Upper lobe of right lung (tissue), 1 donor: Measurements from ENCODE around the gene TMEM106A. TPM values are rescaled to one million over a fixed set of nuclear protein-coding genes. Genes with fewer than 3 reads are reported as not detected.
"Not testable (repeated sequence)": the region's sequence is repeated elsewhere in the genome, so short reads cannot be mapped to it uniquely, and the experiment has no call there.

Source experiments
- ATAC-seq: fragments of 200-7000 bp; cut with Tn5 transposase; one replicate; pipeline ENCODE4 v1.9.1; 2020; ENCODE audit warnings: mild to moderate bottlenecking, moderate library complexity
- DNase-seq: peaks from one replicate; pipeline ENCODE4 v3.0.0-alpha.2; 2020
- H3K27ac ChIP-seq: fragments of 200-600 bp; one replicate; pipeline ENCODE4 v1.8.0; 2022
- H3K27me3 ChIP-seq: fragments of 200-600 bp; one replicate; pipeline ENCODE4 v1.8.0; 2022; ENCODE audit warnings: mild to moderate bottlenecking
- H3K36me3 ChIP-seq: fragments of 200-600 bp; one replicate; pipeline ENCODE4 v1.8.0; 2022
- H3K4me1 ChIP-seq: fragments of 200-600 bp; one replicate; pipeline ENCODE4 v1.8.0; 2022
- H3K4me3 ChIP-seq: fragments of 200-600 bp; one replicate; pipeline ENCODE4 v1.8.0; 2022; ENCODE audit warnings: mild to moderate bottlenecking
- H3K9me3 ChIP-seq: fragments of 200-600 bp; one replicate; pipeline ENCODE4 v1.8.0; 2022
- intact Hi-C: fragments of 100-400 bp; cut with DNase I; formaldehyde crosslinking; loops from one replicate; pipeline ENCODE4 v1.11.0; 2022
- total RNA-seq: library from RNA; stranded (reverse); fragmentation: NEBNext Ultra II Directional; extraction: Animal tissue kit (Norgen Biotek cat#: 25700); gene quantifications from one replicate; pipeline ENCODE4 v1.2.1, GENCODE V29; 2021
- TF ChIP-seq, protein P1 (sequence below): fragments of 200-600 bp; IDR thresholded peaks from one replicate; pipeline ENCODE4 v1.8.0; 2022; ENCODE audit warnings: antibody characterized with exemption
- donor health status: DM: no; HTN: yes; CAD: no; lungs with severe emphysema.

Gene TMEM106A
- total RNA-seq, 1 donor from 2014 or later = 14.2 TPM

- Histone ChIP-seq H3K9me3 (no peaks in the 10 kb centered on the region), H3K27ac (peak overlapping the region; percentile 98), H3K4me1 (peaks cover 61% of the 10 kb centered on the region), H3K4me3 (peak overlapping the region; percentile 89), H3K36me3 (peaks cover 19% of the 10 kb centered on the region), H3K27me3 (no peaks in the 10 kb centered on the region)
- peak; percentile 3 for ATAC-seq
- intact Hi-C loops = no loop called here
- TF ChIP-seq, protein P1, sequence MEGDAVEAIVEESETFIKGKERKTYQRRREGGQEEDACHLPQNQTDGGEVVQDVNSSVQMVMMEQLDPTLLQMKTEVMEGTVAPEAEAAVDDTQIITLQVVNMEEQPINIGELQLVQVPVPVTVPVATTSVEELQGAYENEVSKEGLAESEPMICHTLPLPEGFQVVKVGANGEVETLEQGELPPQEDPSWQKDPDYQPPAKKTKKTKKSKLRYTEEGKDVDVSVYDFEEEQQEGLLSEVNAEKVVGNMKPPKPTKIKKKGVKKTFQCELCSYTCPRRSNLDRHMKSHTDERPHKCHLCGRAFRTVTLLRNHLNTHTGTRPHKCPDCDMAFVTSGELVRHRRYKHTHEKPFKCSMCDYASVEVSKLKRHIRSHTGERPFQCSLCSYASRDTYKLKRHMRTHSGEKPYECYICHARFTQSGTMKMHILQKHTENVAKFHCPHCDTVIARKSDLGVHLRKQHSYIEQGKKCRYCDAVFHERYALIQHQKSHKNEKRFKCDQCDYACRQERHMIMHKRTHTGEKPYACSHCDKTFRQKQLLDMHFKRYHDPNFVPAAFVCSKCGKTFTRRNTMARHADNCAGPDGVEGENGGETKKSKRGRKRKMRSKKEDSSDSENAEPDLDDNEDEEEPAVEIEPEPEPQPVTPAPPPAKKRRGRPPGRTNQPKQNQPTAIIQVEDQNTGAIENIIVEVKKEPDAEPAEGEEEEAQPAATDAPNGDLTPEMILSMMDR = peak; percentile 38
- no peak for DNase-seq
Measured at GRCh38 chr17:43171586-43172487, 39.8 kb upstream of the TMEM106A start.

- ATAC-seq (no peak), DNase-seq (no peak)
- Histone ChIP-seq H3K4me1 (peaks cover 54% of the 10 kb centered on the region), H3K36me3 (peaks cover 53% of the 10 kb centered on the region), H3K9me3 (no peaks in the 10 kb centered on the region), H3K27me3 (no peaks in the 10 kb centered on the region), H3K4me3 (no peak overlapping the region), H3K27ac (peak overlapping the region; percentile 7)
- TF ChIP-seq, protein P1 = no peak
- intact Hi-C loops = no loop called here
Measured at GRCh38 chr17:43175213-43176118, 36.2 kb upstream of the TMEM106A start.

GRCh38 chr17:43176119-43176570 is 35.5 kb upstream of the TMEM106A start:
- Histone ChIP-seq H3K4me1 (peaks cover 54% of the 10 kb centered on the region), H3K36me3 (peaks cover 60% of the 10 kb centered on the region), H3K27me3 (no peaks in the 10 kb centered on the region), H3K4me3 (no peak overlapping the region), H3K27ac (peak overlapping the region; percentile 7), H3K9me3 (no peaks in the 10 kb centered on the region)
- intact Hi-C loops = no loop called here
- ATAC-seq (no peak), DNase-seq (no peak)
- TF ChIP-seq, protein P1 = no peak

DNA sequence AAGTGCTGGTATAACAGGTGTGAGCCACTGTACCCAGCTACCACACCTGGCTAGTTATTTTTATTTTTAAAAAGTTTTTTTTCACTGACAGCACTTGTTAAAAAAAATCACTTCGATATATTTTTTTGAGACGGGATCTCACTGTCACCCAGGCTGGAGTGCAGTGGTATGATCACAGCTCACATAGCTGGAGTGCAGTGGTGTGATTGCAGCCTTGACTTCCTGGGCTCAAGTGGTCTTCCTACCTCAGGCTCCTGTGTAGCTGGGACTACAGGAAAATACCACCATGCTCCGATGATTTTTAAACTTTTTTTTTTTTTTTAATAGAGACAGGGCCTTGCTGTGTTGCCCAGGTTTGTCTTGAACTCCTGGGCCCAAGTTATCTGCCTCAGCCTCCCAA is 27.8 kb upstream of the TMEM106A start:
- Histone ChIP-seq H3K36me3 (peaks cover 89% of the 10 kb centered on the region), H3K27ac (no peak overlapping the region), H3K9me3 (no peaks in the 10 kb centered on the region), H3K27me3 (no peaks in the 10 kb centered on the region), H3K4me3 (no peak overlapping the region), H3K4me1 (no peaks in the 10 kb centered on the region)
- no peak for DNase-seq
- ATAC-seq = no peak
- TF ChIP-seq, protein P1 = no peak
- intact Hi-C loops = no loop called here

DNA sequence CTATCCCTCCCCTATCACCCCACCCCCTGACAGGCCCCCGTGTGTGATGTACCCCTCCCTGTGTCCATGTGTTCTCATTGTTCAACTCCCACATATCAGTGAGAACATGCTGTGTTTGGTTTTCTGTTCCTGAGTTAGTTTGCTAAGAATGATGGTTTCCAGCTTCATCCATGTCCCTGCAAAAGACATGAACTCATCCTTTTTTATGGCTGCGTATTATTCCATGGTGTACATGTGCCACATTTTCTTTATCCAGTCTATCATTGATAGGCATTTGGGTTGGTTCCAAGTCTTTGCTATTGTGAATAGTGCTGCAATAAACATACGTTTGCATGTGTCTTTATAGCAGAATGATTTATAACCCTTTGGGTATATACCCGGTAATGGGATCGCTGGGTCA is 25.0 kb upstream of the TMEM106A start:
- DNase-seq, H3K9me3 ChIP-seq, intact Hi-C loops, ATAC-seq, H3K4me1 ChIP-seq, H3K4me3 ChIP-seq, H3K27ac ChIP-seq, H3K27me3 ChIP-seq: not testable (repeated sequence)
- peaks cover 91% of the 10 kb centered on the region for H3K36me3 ChIP-seq
